Endodermal cell (in vitro differentiated cells): Measurements from ENCODE around the gene CAMK1. TPM values are rescaled to one million over a fixed set of nuclear protein-coding genes. Genes with fewer than 3 reads are reported as not detected.

ENCODE experiments used
- DNase-seq: peaks from one replicate; pipeline ENCODE4 v3.0.0-alpha.2; 2017
- H3K27ac ChIP-seq: 2 replicates; pipeline ENCODE4 v1.5.1; 2013; ENCODE audit warnings: mild to moderate bottlenecking, low read depth, low read length, moderate library complexity
- H3K27me3 ChIP-seq: 2 replicates; pipeline ENCODE4 v1.6.1; 2013; ENCODE audit warnings: mild to moderate bottlenecking, low read length, moderate library complexity; ENCODE audit not compliant: insufficient read depth, control insufficient read depth, poor library complexity, severe bottlenecking
- H3K36me3 ChIP-seq: 2 replicates; pipeline ENCODE4 v1.7.0; 2013; ENCODE audit warnings: mild to moderate bottlenecking, low read length, moderate library complexity; ENCODE audit not compliant: control insufficient read depth, insufficient read depth
- H3K4me1 ChIP-seq: one replicate; pipeline ENCODE4 v1.7.0; 2013; ENCODE audit warnings: low read length; ENCODE audit not compliant: control insufficient read depth, insufficient read depth
- H3K4me3 ChIP-seq: 2 replicates; pipeline ENCODE4 v1.5.1; 2013; ENCODE audit warnings: mild to moderate bottlenecking, low read length, moderate library complexity
- H3K9ac ChIP-seq: 2 replicates; pipeline ENCODE4 v1.6.1; 2013; ENCODE audit warnings: mild to moderate bottlenecking, low read length, moderate library complexity; ENCODE audit not compliant: poor library complexity, severe bottlenecking; ENCODE audit errors: extremely low read depth
- H3K9me3 ChIP-seq: 2 replicates; pipeline ENCODE4 v1.6.1; 2013; ENCODE audit warnings: mild to moderate bottlenecking, low read length, moderate library complexity; ENCODE audit not compliant: control insufficient read depth
- H3K27ac Mint-ChIP-seq: 2 replicates; pipeline ENCODE4 v1.8.0; 2020; ENCODE audit warnings: mixed read lengths
- H3K27me3 Mint-ChIP-seq: 2 replicates; pipeline ENCODE4 v1.8.0; 2021; ENCODE audit warnings: mild to moderate bottlenecking, mixed read lengths; ENCODE audit not compliant: insufficient read depth
- H3K36me3 Mint-ChIP-seq: 2 replicates; pipeline ENCODE4 v1.8.0; 2020; ENCODE audit warnings: low read depth, mixed read lengths
- H3K4me1 Mint-ChIP-seq: 2 replicates; pipeline ENCODE4 v1.8.0; 2020; ENCODE audit warnings: mixed read lengths
- H3K4me3 Mint-ChIP-seq: 2 replicates; pipeline ENCODE4 v1.8.0; 2020; ENCODE audit warnings: mild to moderate bottlenecking, moderate library complexity, mixed read lengths
- H3K9me3 Mint-ChIP-seq: 2 replicates; pipeline ENCODE4 v1.8.0; 2020; ENCODE audit warnings: mild to moderate bottlenecking, mixed read lengths
- CTCF ChIP-seq: fragments of 200-600 bp; sonication (generic); conservative IDR thresholded peaks from 2 replicates; pipeline ENCODE4 v1.5.0; 2021; ENCODE audit warnings: antibody characterized with exemption, mild to moderate bottlenecking
- WGBS, 2 experiments: methylation state at CpG; one replicate each; pipeline versions ENCODE4 v1.1.5 to v1.1.7; 2013; ENCODE audit warnings: missing lambda C conversion rate in 2 of 2, mixed read lengths in 1 of 2; ENCODE audit not compliant: insufficient coverage in 1 of 2, insufficient read length in 1 of 2; 5-methylcytosine and 5-hydroxymethylcytosine counted together
- total RNA-seq, 2 donors: library from RNA; stranded (reverse); fragmentation: NEBNext Ultra II Directional in 1 of 2; extraction: Animal tissue kit (Norgen Biotek cat#: 25700) in 1 of 2; gene quantifications; 2 replicates in 1 of 2; 3 replicates in 1 of 2; pipeline ENCODE4 v1.2.1, GENCODE V29; 2021

The CAMK1 gene
- total RNA-seq, 2 donors from 2014 or later = 10.1 to 13.3 TPM

DNA sequence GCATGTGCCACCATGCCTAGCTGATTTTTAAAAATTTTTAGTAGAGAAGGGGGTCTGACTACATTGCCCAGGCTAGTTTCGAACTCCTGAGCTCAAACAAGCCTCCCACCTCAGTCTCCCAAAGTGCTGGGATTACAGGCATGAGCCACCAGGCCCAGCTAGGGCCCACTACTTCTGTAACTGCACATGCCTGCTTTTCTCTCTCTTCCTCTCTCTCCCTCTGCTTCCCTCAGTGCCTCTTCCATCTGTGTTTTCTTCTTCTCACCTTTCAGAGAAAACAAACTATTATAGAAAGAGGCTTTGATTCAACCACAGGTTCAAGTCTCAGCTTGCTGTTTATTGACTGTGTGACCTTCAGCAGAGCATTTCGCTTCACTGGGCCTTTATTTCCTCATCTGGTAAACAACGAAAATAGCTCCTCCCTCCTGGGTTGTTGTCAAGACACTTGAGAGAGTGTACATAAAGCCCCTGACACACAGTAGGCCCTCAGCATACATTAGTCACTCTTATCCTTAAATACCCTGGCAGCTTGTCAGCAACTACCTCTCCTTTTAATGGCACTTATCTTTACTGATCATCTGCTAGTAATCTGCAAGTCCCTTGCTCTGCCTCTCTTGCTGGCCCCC is 12.3 kb upstream of the CAMK1 start:
- TF ChIP-seq CTCF = no peak
- Histone ChIP-seq H3K4me3 (no peak overlapping the region), H3K4me1 (no peaks in the 10 kb centered on the region), H3K36me3 (peaks cover 44% of the 10 kb centered on the region), H3K27ac (no peak overlapping the region), H3K27me3 (no peaks in the 10 kb centered on the region), H3K9ac (no peak overlapping the region), H3K9me3 (no peaks in the 10 kb centered on the region)
- Mint-ChIP-seq H3K4me1 (no peaks in the 10 kb centered on the region), H3K9me3 (no peaks in the 10 kb centered on the region), H3K27me3 (no peaks in the 10 kb centered on the region), H3K27ac (no peak overlapping the region), H3K36me3 (peaks cover 60% of the 10 kb centered on the region), H3K4me3 (no peak overlapping the region)
- DNase-seq = no peak
- 84 to 88% methylated on average over 3 of the region's 3 CpGs for WGBS, 2 experiments

DNA sequence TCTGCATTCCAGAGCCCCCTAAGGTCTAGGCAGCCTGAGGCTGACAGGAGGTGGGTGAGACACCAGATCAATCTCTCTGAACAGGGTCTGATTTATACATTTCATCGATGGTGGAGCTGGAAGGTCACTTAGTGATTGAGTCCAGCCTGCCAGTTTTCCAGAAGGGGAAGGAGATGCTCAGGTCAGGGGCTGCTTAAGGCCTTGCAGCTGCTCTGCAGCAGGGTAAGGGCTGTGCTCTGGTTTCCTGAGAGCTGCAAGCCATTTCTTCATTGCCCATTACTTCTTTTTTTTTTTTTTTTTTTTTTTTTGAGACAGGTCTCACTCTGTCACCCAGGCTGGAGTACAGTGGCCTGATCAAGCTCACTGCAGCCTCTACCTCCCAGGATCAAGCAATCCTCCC is 11.8 kb upstream of the CAMK1 start:
- Histone ChIP-seq H3K27me3 (no peaks in the 10 kb centered on the region), H3K9me3 (no peaks in the 10 kb centered on the region), H3K4me1 (no peaks in the 10 kb centered on the region), H3K36me3 (peaks cover 39% of the 10 kb centered on the region), H3K27ac (no peak overlapping the region), H3K4me3 (no peak overlapping the region), H3K9ac (no peak overlapping the region)
- TF ChIP-seq CTCF = no peak
- Mint-ChIP-seq H3K4me3 (no peak overlapping the region), H3K27me3 (no peaks in the 10 kb centered on the region), H3K9me3 (no peaks in the 10 kb centered on the region), H3K4me1 (no peaks in the 10 kb centered on the region), H3K36me3 (peaks cover 55% of the 10 kb centered on the region), H3K27ac (no peak overlapping the region)
- no peak for DNase-seq
- 97% methylated on average over 1 of the region's 1 CpG; no CpG with 5 or more reads in 1 of the 2 experiments for WGBS, 2 experiments

GRCh38 chr3:9780910-9781309 is 11.2 kb upstream of the CAMK1 start:
- Mint-ChIP-seq H3K27ac (no peak overlapping the region), H3K27me3 (no peaks in the 10 kb centered on the region), H3K36me3 (peaks cover 49% of the 10 kb centered on the region), H3K4me1 (peaks cover 2% of the 10 kb centered on the region), H3K4me3 (no peak overlapping the region), H3K9me3 (no peaks in the 10 kb centered on the region)
- Histone ChIP-seq H3K4me3 (no peak overlapping the region), H3K9ac (no peak overlapping the region), H3K27me3 (no peaks in the 10 kb centered on the region), H3K27ac (no peak overlapping the region), H3K9me3 (no peaks in the 10 kb centered on the region), H3K36me3 (peaks cover 34% of the 10 kb centered on the region), H3K4me1 (no peaks in the 10 kb centered on the region)
- no peak for TF ChIP-seq CTCF
- DNase-seq = no peak
- WGBS, 2 experiments = 93 to 96% methylated on average over 2 to 3 of the region's 4 CpGs
